GM23338 (cell line): ENCODE results near the gene RPN1. TPM values are rescaled to one million over a fixed set of nuclear protein-coding genes. Genes with fewer than 3 reads are reported as not detected.

ENCODE experiments used
- ATAC-seq: fragments of 200-7000 bp; cut with Tn5 transposase; 3 replicates; pipeline ENCODE4 v1.9.1; 2020
- DNase-seq: peaks from one replicate; pipeline ENCODE4 v3.0.0-alpha.2; 2015; ENCODE audit warnings: low spot score
- H2AFZ ChIP-seq: fragments of 200-600 bp; sonication (generic); 2 replicates; pipeline ENCODE4 v1.8.0; 2016; ENCODE audit warnings: antibody characterized with exemption, mild to moderate bottlenecking, moderate library complexity
- H3F3A ChIP-seq: fragments of 200-600 bp; sonication (generic); replicated peaks from 2 replicates; pipeline ENCODE4 v1.8.0; 2017; ENCODE audit warnings: antibody characterized with exemption, mixed run types, low read depth
- H3K27ac ChIP-seq: fragments of 200-600 bp; sonication (generic); 2 replicates; pipeline ENCODE4 v1.6.1; 2016; ENCODE audit warnings: low read depth
- H3K27me3 ChIP-seq: fragments of 200-600 bp; sonication (generic); 2 replicates; pipeline ENCODE4 v1.8.0; 2016; ENCODE audit warnings: mild to moderate bottlenecking, mixed run types, moderate library complexity; ENCODE audit not compliant: insufficient read depth
- H3K36me3 ChIP-seq: fragments of 200-600 bp; sonication (generic); 2 replicates; pipeline ENCODE4 v1.8.0; 2016; ENCODE audit warnings: mild to moderate bottlenecking; ENCODE audit not compliant: insufficient read depth
- H3K4me1 ChIP-seq: fragments of 200-600 bp; sonication (generic); 2 replicates; pipeline ENCODE4 v1.8.0; 2016; ENCODE audit warnings: mild to moderate bottlenecking, moderate library complexity; ENCODE audit not compliant: insufficient read depth
- H3K4me2 ChIP-seq: fragments of 200-600 bp; sonication (generic); 2 replicates; pipeline ENCODE4 v1.7.1; 2017; ENCODE audit warnings: mixed run types
- H3K4me3 ChIP-seq: fragments of 200-600 bp; sonication (generic); 2 replicates; pipeline ENCODE4 v1.6.1; 2016; ENCODE audit warnings: mixed run types
- H3K79me2 ChIP-seq: fragments of 200-600 bp; sonication (generic); replicated peaks from 2 replicates; pipeline ENCODE4 v1.8.0; 2017; ENCODE audit warnings: mild to moderate bottlenecking; ENCODE audit not compliant: insufficient read depth
- H3K9me2 ChIP-seq: fragments of 200-600 bp; sonication (generic); 2 replicates; pipeline ENCODE4 v1.8.0; 2017; ENCODE audit not compliant: insufficient read depth
- H4K20me1 ChIP-seq: fragments of 200-600 bp; sonication (generic); replicated peaks from 2 replicates; pipeline ENCODE4 v1.8.0; 2017; ENCODE audit warnings: mild to moderate bottlenecking; ENCODE audit not compliant: insufficient read depth
- H3K27ac Mint-ChIP-seq: 2 replicates; pipeline ENCODE4 v1.8.0; 2020; ENCODE audit warnings: inconsistent platforms, mild to moderate bottlenecking, moderate library complexity, mixed read lengths
- H3K27me3 Mint-ChIP-seq: 3 replicates; pipeline ENCODE4 v1.8.0; 2022; ENCODE audit warnings: low read depth, mild to moderate bottlenecking, moderate library complexity, mixed read lengths, inconsistent platforms; ENCODE audit not compliant: insufficient read depth, poor library complexity
- H3K36me3 Mint-ChIP-seq: 3 replicates; pipeline ENCODE4 v1.8.0; 2021; ENCODE audit warnings: low read depth, mild to moderate bottlenecking, inconsistent platforms, moderate library complexity, mixed read lengths
- H3K4me1 Mint-ChIP-seq: 3 replicates; pipeline ENCODE4 v1.8.0; 2020; ENCODE audit warnings: mild to moderate bottlenecking, inconsistent platforms, mixed read lengths
- H3K4me3 Mint-ChIP-seq: 3 replicates; pipeline ENCODE4 v1.8.0; 2021; ENCODE audit warnings: moderate library complexity, mild to moderate bottlenecking, inconsistent platforms, mixed read lengths
- H3K9me3 Mint-ChIP-seq: 3 replicates; pipeline ENCODE4 v1.8.0; 2020; ENCODE audit warnings: moderate library complexity, mild to moderate bottlenecking, inconsistent platforms, mixed read lengths
- CREB1 ChIP-seq: fragments of 250-450 bp; sonication (Bioruptor Pico); IDR thresholded peaks from 2 replicates; pipeline ENCODE4 v1.5.0; 2020; ENCODE audit warnings: low read depth, mild to moderate bottlenecking, moderate library complexity
- CTCF ChIP-seq, 2 experiments: fragments of 200-600 bp in 1 of 2; sonication (generic) in 1 of 2; conservative IDR thresholded peaks; 2 replicates each; pipeline versions ENCODE4 v1.5.1 to v1.6.1; 2016 to 2017; ENCODE audit warnings: antibody characterized with exemption in 2 of 2, low read depth in 2 of 2, mild to moderate bottlenecking in 2 of 2, moderate library complexity in 1 of 2
- EZH2 ChIP-seq: fragments of 200-600 bp; sonication (generic); IDR thresholded peaks from one replicate; pipeline ENCODE4 v1.8.0; 2017; ENCODE audit warnings: antibody characterized with exemption, mild to moderate bottlenecking, low read depth; ENCODE audit not compliant: unreplicated experiment
- EZH2phosphoT487 ChIP-seq: fragments of 200-600 bp; sonication (generic); IDR thresholded peaks from one replicate; pipeline ENCODE4 v1.8.1; 2018; ENCODE audit warnings: antibody characterized with exemption; ENCODE audit not compliant: unreplicated experiment
- JUNB ChIP-seq: IDR thresholded peaks from one replicate; pipeline ENCODE4 v1.6.1; 2016; ENCODE audit warnings: antibody characterized with exemption; ENCODE audit not compliant: unreplicated experiment
- NANOG ChIP-seq: IDR thresholded peaks from 2 replicates; pipeline ENCODE4 v1.6.1; 2016; ENCODE audit warnings: antibody characterized with exemption, borderline replicate concordance
- POLR2AphosphoS5 ChIP-seq: IDR thresholded peaks from 2 replicates; pipeline ENCODE4 v1.6.1; 2016; ENCODE audit warnings: antibody characterized with exemption, low read depth
- REST ChIP-seq: IDR thresholded peaks from one replicate; pipeline ENCODE4 v1.6.1; 2018; ENCODE audit warnings: antibody characterized with exemption; ENCODE audit not compliant: unreplicated experiment
- STAT1 ChIP-seq: IDR thresholded peaks from one replicate; pipeline ENCODE4 v1.6.1; 2016; ENCODE audit warnings: antibody characterized with exemption; ENCODE audit not compliant: unreplicated experiment
- ZNF114 ChIP-seq: fragments of 250-450 bp; sonication (Bioruptor Pico); IDR thresholded peaks from 2 replicates; pipeline ENCODE4 v1.5.0; 2020; ENCODE audit warnings: mild to moderate bottlenecking, moderate library complexity
- ZNF331 ChIP-seq: fragments of 250-450 bp; sonication (Bioruptor Pico); IDR thresholded peaks from 2 replicates; pipeline ENCODE4 v1.5.0; 2020; ENCODE audit warnings: low read depth, mild to moderate bottlenecking, moderate library complexity
- polyA plus RNA-seq: library from polyadenylated mRNA; unstranded; fragments of >200 nt; fragmentation: Nextera tagmentation; extraction: Ambion mirVana; gene quantifications from 2 replicates; pipeline ENCODE4 v1.2.1, GENCODE V29; 2016
- total RNA-seq: library from RNA; depleted of rRNA; stranded (reverse); fragments of >200 nt; shearing (Covaris generic); gene quantifications from 2 replicates; pipeline ENCODE4 v1.2.3, GENCODE V29; 2014
- TF ChIP-seq, protein P1 (sequence below): IDR thresholded peaks from 2 replicates; pipeline ENCODE4 v1.6.1; 2016; ENCODE audit warnings: antibody characterized with exemption

Gene RPN1
- total and polyA plus RNA-seq, 2 experiments from 2014 or later: 111 to 231 TPM

DNA sequence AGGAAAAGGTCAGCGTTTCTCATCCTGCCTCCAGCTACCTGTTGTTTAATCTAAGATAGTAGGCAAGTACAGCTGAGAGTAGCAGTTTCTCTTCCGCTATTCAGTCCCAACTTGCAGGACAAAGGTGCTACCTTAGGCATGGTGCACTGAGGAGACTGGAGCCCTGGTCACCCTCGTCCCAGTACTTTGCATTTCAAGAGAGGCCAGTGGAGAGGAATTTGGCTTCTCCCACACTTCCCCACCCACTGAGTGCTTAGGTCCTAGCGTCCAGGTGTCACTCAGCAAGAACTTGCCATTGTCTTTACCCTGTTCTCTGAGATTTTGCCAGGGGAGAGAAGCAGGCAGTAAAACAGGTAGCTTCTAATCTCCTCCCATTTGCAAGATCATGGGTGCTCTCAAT lies 12.5 kb upstream of the RPN1 start:
- Histone ChIP-seq H3K9me2 (no peaks in the 10 kb centered on the region), H2AFZ (no peak overlapping the region), H3K79me2 (no peaks in the 10 kb centered on the region), H3F3A (no peaks in the 10 kb centered on the region), H4K20me1 (no peaks in the 10 kb centered on the region), H3K27ac (no peak overlapping the region), H3K4me3 (no peak overlapping the region), H3K4me2 (no peak overlapping the region), H3K36me3 (no peaks in the 10 kb centered on the region), H3K27me3 (no peaks in the 10 kb centered on the region), H3K4me1 (no peaks in the 10 kb centered on the region)
- DNase-seq: no peak
- Mint-ChIP-seq H3K36me3 (no peaks in the 10 kb centered on the region), H3K4me3 (no peak overlapping the region), H3K27me3 (peaks cover 7% of the 10 kb centered on the region), H3K27ac (no peak overlapping the region), H3K4me1 (no peaks in the 10 kb centered on the region), H3K9me3 (peaks cover 14% of the 10 kb centered on the region; the same call in 2 of the 3 replicates)
- TF ChIP-seq JUNB (no peak), REST (no peak), CREB1 (CRISPR knock-in tag) (no peak), POLR2AphosphoS5 (no peak), CTCF (conservative IDR thresholded peaks at IDR 0.05; ENCODE audit: low read depth in 2 of 2) (no peak)
- TF ChIP-seq, protein P1, sequence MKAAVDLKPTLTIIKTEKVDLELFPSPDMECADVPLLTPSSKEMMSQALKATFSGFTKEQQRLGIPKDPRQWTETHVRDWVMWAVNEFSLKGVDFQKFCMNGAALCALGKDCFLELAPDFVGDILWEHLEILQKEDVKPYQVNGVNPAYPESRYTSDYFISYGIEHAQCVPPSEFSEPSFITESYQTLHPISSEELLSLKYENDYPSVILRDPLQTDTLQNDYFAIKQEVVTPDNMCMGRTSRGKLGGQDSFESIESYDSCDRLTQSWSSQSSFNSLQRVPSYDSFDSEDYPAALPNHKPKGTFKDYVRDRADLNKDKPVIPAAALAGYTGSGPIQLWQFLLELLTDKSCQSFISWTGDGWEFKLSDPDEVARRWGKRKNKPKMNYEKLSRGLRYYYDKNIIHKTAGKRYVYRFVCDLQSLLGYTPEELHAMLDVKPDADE: no peak
- peak; percentile 72 for ATAC-seq

DNA sequence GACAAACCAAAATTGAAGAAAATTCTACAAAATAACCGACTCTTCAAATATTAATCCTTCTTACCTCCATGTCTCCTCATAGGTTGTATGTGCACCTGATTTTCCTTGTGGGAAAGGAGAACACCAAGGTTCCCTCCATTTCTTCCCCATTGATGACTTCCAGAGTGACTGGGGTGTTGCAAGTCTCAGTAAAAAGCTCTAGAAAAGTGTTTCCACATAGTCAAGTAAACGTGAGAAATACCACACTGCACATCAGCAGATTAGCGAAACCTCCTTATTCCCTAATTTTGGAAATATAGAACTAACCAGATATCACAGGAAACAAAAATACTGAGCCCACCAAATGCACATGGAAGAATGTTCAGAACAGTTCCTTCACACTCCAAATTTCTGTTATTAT lies 4.9 kb upstream of the RPN1 start:
- no peak overlapping the region for H3K27ac Mint-ChIP-seq
- DNase-seq: no peak
- no peaks in the 10 kb centered on the region for H3K36me3 Mint-ChIP-seq
- Histone ChIP-seq H4K20me1 (no peaks in the 10 kb centered on the region), H3K27ac (no peak overlapping the region), H3F3A (peaks cover 6% of the 10 kb centered on the region; the same call in 1 of the 2 replicates), H3K9me2 (peaks cover 6% of the 10 kb centered on the region; the same call in 1 of the 2 replicates), H3K27me3 (no peaks in the 10 kb centered on the region), H3K4me1 (no peaks in the 10 kb centered on the region), H3K36me3 (no peaks in the 10 kb centered on the region), H2AFZ (no peak overlapping the region), H3K79me2 (peaks cover under 1% of the 10 kb centered on the region; the same call in 1 of the 2 replicates), H3K4me3 (no peak overlapping the region), H3K4me2 (no peak overlapping the region)
- H3K4me1 Mint-ChIP-seq: no peaks in the 10 kb centered on the region
- peaks cover 8% of the 10 kb centered on the region for H3K27me3 Mint-ChIP-seq
- no peak for ATAC-seq
- H3K9me3 Mint-ChIP-seq: peaks cover 3% of the 10 kb centered on the region
- no peak overlapping the region for H3K4me3 Mint-ChIP-seq
- TF ChIP-seq ZNF114 (CRISPR knock-in tag): no peak
- TF ChIP-seq ZNF331 (CRISPR knock-in tag): no peak
- no peak for TF ChIP-seq EZH2phosphoT487
- TF ChIP-seq NANOG: no peak
- no peak for TF ChIP-seq EZH2
- no peak for TF ChIP-seq REST
- no peak for TF ChIP-seq JUNB
- TF ChIP-seq, protein P1: no peak
- TF ChIP-seq STAT1: no peak
- TF ChIP-seq CREB1 (CRISPR knock-in tag): no peak
